Measurements from ENCODE around the gene NEURL1.

NEURL1 gene

DNA sequence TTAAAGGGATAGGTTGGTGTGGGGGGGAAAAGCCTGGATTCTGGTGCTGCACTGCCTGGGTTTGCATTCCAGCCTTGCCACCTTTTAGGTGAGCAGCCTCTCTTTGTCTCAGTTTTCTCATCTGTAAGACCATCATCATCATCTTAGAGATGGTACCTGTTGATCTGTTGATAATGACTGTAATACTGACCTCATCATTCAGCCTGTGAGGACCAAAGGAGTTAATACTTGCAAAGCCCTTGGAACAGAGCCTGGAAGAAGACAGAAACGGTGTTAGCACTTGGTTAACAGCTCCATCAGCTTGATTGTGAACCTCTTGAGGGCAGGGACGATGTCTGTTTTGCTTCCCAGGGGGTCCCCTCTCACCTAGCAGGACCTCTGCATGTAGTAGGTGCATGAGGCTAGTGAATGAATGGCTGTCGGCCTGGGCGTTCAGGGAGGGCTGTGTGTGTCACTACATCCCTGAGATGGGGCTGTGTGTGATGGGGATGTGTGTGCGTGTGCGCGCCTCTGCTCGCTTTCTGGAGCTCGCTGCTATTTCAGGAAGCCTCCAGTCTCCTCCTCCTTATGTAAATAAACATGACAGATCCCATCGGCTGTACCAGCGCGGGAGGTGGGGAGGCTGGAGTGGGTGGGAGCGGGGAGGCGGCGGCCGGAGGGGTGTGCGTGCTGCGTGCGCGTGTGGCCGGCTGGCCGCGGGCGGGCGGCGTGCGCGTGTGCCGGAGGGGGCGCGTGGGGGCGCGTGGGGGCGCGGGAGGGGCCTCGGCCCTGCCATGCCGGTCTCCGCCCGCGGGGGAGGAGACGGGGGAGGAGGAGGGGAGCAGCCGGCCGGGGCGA lies 61.2 kb downstream of the NEURL1 start:
- H3K27me3 ChIP-seq (ENCODE audit: insufficient read depth, low read length): peaks cover 24% of the 10 kb centered on the region
- H3K27ac ChIP-seq (ENCODE audit: low read length): no peak overlapping the region
- H3K36me3 ChIP-seq (ENCODE audit: insufficient read depth, low read depth, low read length): no peaks in the 10 kb centered on the region
- no peaks in the 10 kb centered on the region for H3K9me3 ChIP-seq (ENCODE audit: insufficient read depth, low read depth, low read length)
- H3K4me3 ChIP-seq (ENCODE audit: low read length): peak overlapping the region; percentile 56; the same call in 1 of the 2 replicates
- H3K9ac ChIP-seq (ENCODE audit: low read depth, low read length): no peak overlapping the region
- H3K4me1 ChIP-seq (ENCODE audit: insufficient read depth, low read length): no peaks in the 10 kb centered on the region

DNA sequence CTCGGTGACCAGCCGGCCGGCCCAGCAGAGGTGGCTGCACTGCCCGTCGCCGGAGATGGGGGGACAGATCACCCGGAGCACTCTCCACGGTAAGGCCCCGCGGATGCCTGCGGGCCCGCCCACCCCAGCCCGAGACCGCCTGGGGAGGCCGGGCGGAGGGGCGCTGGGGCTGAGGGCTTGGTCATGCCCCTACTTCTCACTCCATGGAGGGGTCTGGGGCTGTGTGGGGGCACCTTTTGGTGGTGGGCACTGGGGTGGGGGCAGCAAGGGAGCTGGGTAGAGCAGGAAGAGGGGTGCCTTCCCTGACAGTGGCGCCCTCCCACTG lies 61.8 kb downstream of the NEURL1 start:
- Histone ChIP-seq H3K9ac (ENCODE audit: low read depth, low read length) (no peak overlapping the region), H3K27ac (ENCODE audit: low read length) (no peak overlapping the region), H3K9me3 (ENCODE audit: insufficient read depth, low read depth, low read length) (no peaks in the 10 kb centered on the region), H3K4me1 (ENCODE audit: insufficient read depth, low read length) (no peaks in the 10 kb centered on the region), H3K4me3 (ENCODE audit: low read length) (peak overlapping the region; percentile 56; the same call in 1 of the 2 replicates), H3K36me3 (ENCODE audit: insufficient read depth, low read depth, low read length) (no peaks in the 10 kb centered on the region), H3K27me3 (ENCODE audit: insufficient read depth, low read length) (peaks cover 24% of the 10 kb centered on the region)

DNA sequence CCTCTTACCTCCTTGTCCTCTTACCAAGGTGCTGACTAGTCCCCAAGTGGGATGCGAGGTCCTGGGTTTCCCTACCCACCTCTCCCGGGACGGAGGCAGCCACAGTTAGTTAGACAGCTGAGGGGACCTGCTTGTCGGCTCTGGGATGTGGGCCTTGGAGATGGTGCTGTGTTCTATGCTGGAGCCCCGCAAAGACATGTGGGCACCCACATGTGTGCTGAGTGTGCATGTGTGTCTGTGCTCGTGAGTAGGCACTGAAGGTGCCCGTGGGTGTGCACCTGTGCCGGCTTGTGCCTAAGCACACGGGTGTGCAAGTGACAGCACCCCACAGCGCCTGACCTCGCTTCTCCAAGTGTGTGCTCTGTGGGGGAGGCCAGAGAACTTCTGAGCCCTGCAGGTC lies 62.2 kb downstream of the NEURL1 start:
- no peaks in the 10 kb centered on the region for H3K36me3 ChIP-seq (ENCODE audit: insufficient read depth, low read depth, low read length)
- H3K27me3 ChIP-seq (ENCODE audit: insufficient read depth, low read length): peaks cover 24% of the 10 kb centered on the region
- H3K9me3 ChIP-seq (ENCODE audit: insufficient read depth, low read depth, low read length): no peaks in the 10 kb centered on the region
- H3K4me3 ChIP-seq (ENCODE audit: low read length): peak overlapping the region; percentile 56; the same call in 1 of the 2 replicates
- H3K27ac ChIP-seq (ENCODE audit: low read length): no peak overlapping the region
- no peak overlapping the region for H3K9ac ChIP-seq (ENCODE audit: low read depth, low read length)
- H3K4me1 ChIP-seq (ENCODE audit: insufficient read depth, low read length): no peaks in the 10 kb centered on the region

DNA sequence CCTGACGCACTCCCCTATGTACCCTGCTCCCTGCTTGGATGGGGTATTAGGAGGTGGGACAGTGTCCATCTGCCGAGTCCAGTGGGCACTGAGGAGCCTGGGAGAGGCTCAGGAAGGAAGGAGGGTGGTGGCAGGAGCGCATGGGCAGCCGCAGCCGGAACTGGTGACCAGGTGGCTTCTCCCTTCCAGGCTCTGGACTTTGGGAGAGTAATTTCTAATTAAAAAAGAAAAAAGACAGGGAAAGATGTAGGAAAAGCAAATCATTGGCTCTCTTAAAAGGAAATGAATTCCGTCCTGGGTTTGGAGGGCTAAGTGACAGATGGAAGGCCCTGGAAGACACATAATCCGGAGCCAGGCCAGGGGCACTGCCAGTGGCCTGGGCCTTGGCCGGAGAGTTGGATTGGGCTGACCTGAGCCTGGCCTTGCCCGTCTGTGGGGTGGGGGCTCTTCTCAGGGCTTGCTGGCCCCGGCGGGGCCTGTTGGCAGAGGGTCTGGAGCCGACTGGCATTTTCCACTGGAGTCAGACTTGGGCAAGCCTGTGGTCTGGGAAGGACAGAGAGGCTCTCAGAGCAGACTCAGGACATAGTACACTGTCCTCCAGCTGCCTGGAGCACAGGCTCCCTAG lies 63.0 kb downstream of the NEURL1 start:
- H3K27me3 ChIP-seq (ENCODE audit: insufficient read depth, low read length): peaks cover 24% of the 10 kb centered on the region
- no peak overlapping the region for H3K9ac ChIP-seq (ENCODE audit: low read depth, low read length)
- H3K27ac ChIP-seq (ENCODE audit: low read length): no peak overlapping the region
- no peaks in the 10 kb centered on the region for H3K36me3 ChIP-seq (ENCODE audit: insufficient read depth, low read depth, low read length)
- no peaks in the 10 kb centered on the region for H3K9me3 ChIP-seq (ENCODE audit: insufficient read depth, low read depth, low read length)
- no peak overlapping the region for H3K4me3 ChIP-seq (ENCODE audit: low read length)
- no peaks in the 10 kb centered on the region for H3K4me1 ChIP-seq (ENCODE audit: insufficient read depth, low read length)

DNA sequence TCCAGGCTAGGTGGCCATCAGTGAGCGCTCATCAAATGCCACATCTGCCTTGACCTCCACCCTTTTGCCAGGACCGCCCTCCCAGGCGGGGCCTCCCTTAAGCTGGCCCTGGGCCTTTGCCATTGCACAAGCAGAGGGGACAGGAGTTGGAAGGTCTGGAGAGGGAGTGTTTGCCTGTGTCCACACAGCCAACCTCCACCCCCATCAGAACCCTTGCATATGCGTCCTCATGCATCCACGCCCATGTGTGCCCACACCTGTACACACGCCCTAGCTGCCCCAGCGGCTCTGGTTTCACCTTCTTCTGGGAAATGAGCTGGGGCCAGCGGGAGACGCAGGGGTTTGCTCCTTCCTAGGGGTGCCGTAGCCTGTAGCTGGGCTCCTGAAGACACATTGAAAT lies 64.0 kb downstream of the NEURL1 start:
- Histone ChIP-seq H3K4me3 (ENCODE audit: low read length) (no peak overlapping the region), H3K9me3 (ENCODE audit: insufficient read depth, low read depth, low read length) (no peaks in the 10 kb centered on the region), H3K4me1 (ENCODE audit: insufficient read depth, low read length) (no peaks in the 10 kb centered on the region), H3K27ac (ENCODE audit: low read length) (no peak overlapping the region), H3K27me3 (ENCODE audit: insufficient read depth, low read length) (peaks cover 24% of the 10 kb centered on the region), H3K9ac (ENCODE audit: low read depth, low read length) (no peak overlapping the region), H3K36me3 (ENCODE audit: insufficient read depth, low read depth, low read length) (no peaks in the 10 kb centered on the region)

DNA sequence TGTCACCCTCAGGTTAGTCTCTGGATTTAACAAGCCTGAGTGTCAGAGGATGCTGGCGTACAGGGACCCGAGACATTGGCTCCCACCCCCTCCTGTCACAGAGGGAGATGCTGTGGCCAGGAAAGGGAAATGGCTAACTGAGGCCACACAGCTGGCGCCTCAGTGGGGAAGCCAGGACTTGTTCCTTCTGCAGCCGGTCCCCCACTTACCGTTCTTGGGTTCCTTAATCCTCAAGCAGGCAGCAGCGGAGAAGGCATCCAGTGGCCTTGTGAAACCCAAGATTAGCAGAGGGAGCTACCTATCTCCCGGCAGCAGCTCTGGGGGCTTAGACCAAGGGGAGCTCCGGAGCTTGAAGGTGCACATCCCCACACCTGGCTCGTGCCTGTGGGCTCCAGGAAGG lies 65.4 kb downstream of the NEURL1 start:
- peaks cover 20% of the 10 kb centered on the region for H3K27me3 ChIP-seq (ENCODE audit: insufficient read depth, low read length)
- H3K36me3 ChIP-seq (ENCODE audit: insufficient read depth, low read depth, low read length): no peaks in the 10 kb centered on the region
- H3K4me3 ChIP-seq (ENCODE audit: low read length): no peak overlapping the region
- H3K27ac ChIP-seq (ENCODE audit: low read length): no peak overlapping the region
- H3K4me1 ChIP-seq (ENCODE audit: insufficient read depth, low read length): no peaks in the 10 kb centered on the region
- no peaks in the 10 kb centered on the region for H3K9me3 ChIP-seq (ENCODE audit: insufficient read depth, low read depth, low read length)
- H3K9ac ChIP-seq (ENCODE audit: low read depth, low read length): no peak overlapping the region

DNA sequence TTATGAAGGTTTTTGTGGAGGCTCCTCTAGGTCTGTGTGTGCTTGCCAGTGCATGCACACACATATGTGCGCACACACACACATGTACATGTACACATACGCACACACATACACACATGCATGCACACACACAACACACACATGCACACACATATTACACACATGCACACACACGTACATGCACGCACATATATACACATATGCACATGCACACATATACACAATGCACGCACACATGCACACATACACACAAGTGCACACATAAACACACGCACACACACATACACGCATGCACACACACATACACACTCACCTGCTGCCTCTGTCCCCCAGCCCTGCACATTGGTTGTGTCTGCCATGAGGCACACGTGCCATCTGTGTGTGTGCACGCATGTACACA lies 66.3 kb downstream of the NEURL1 start:
- Histone ChIP-seq H3K27ac (ENCODE audit: low read length) (no peak overlapping the region), H3K9me3 (ENCODE audit: insufficient read depth, low read depth, low read length) (no peaks in the 10 kb centered on the region), H3K36me3 (ENCODE audit: insufficient read depth, low read depth, low read length) (no peaks in the 10 kb centered on the region), H3K27me3 (ENCODE audit: insufficient read depth, low read length) (peaks cover 12% of the 10 kb centered on the region), H3K4me3 (ENCODE audit: low read length) (no peak overlapping the region), H3K9ac (ENCODE audit: low read depth, low read length) (no peak overlapping the region), H3K4me1 (ENCODE audit: insufficient read depth, low read length) (no peaks in the 10 kb centered on the region)

DNA sequence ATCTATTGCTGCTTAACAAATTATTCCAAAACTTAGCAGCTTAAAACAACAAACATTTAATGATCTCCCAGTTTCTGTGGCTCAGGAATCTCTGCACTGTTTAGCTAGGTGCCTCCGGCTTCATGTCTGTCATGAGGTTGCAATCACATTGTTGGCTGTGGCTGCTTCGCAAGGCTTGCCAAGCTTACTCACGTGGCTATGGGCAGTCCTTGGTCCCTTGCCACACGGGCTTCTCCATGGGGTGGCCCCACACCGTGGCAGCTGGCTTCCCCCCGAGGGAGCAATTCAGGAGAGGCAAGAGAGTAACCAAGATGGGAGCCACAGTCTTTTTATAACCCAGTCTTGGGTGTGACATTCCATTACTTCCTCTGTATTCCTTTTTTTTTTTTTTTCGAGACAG lies 67.4 kb downstream of the NEURL1 start:
- H3K27me3 ChIP-seq (ENCODE audit: insufficient read depth, low read length): peaks cover 5% of the 10 kb centered on the region
- no peaks in the 10 kb centered on the region for H3K9me3 ChIP-seq (ENCODE audit: insufficient read depth, low read depth, low read length)
- H3K27ac ChIP-seq (ENCODE audit: low read length): no peak overlapping the region

DNA sequence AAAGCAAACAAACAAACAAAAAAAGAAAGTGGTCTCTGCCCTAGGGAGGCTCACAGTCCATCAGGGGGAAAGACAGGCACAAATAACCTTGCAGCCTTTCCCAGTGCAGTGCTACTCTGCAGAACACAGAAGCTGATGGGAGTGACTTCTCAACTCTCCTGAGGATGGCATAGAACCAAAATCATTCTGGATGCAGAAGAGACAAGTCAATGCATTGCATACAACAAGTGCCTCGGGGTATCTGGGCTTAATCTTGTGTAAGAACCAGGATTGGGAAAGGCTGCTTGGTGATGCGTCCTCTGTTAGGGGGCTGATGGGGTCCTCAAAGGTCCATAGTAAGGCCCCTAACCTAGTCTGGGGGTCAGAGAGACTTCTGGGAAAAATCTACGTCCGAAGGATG lies 68.9 kb downstream of the NEURL1 start:
- no peaks in the 10 kb centered on the region for H3K27me3 ChIP-seq (ENCODE audit: insufficient read depth, low read length)
- no peaks in the 10 kb centered on the region for H3K9me3 ChIP-seq (ENCODE audit: insufficient read depth, low read depth, low read length)
- H3K4me3 ChIP-seq (ENCODE audit: low read length): no peak overlapping the region
- no peak overlapping the region for H3K9ac ChIP-seq (ENCODE audit: low read depth, low read length)
- no peaks in the 10 kb centered on the region for H3K36me3 ChIP-seq (ENCODE audit: insufficient read depth, low read depth, low read length)
- H3K27ac ChIP-seq (ENCODE audit: low read length): no peak overlapping the region
- H3K4me1 ChIP-seq (ENCODE audit: insufficient read depth, low read length): no peaks in the 10 kb centered on the region

More for the DNA sequence above, 67.4 kb downstream of the NEURL1 start:
- Histone ChIP-seq H3K4me1 (ENCODE audit: insufficient read depth, low read length) (no peaks in the 10 kb centered on the region), H3K36me3 (ENCODE audit: insufficient read depth, low read depth, low read length) (no peaks in the 10 kb centered on the region), H3K4me3 (ENCODE audit: low read length) (no peak overlapping the region), H3K9ac (ENCODE audit: low read depth, low read length) (no peak overlapping the region)

DNA sequence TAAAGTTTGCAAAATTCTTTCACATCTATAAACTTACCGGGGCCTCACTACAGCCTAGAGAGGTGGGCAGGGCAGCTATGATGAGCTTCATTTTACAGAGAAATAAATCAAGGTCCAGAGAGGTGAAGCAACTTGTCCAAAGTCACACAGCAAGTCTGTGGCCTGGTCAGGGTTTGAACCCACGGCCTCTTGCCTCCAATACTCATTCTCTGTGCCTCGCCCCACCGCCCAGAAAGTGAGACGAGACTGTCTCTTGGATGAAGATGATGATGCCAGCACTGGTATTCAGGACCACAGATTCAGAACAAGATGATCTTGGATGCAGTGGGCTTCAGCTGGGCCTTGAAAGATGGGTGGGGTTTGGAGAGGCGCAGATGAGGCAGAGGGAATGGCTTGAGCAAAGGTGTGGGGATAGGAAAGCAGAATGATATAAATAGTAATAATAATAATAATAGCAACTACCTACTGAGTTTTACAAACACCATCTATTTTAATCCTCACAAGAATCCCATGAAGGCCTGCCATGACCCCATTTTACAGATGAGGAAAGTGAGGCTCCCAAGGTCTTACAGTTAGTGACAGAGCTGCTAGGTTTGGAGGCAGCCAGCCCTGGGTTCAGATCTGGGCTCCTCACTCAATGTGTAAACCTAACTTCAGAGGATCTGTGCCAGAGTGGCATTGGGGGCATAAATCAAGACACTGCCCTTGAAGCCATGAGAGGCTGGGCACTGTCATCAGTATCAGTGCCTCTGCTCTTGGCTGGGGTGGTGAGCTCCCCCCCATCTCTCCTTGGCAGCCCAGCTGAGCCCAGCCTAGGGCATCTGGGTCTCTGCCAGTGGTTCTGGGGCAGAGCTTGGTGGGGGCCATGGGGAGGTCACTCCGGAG lies 70.0 kb downstream of the NEURL1 start:
- H3K9ac ChIP-seq (ENCODE audit: low read depth, low read length): no peak overlapping the region

DNA sequence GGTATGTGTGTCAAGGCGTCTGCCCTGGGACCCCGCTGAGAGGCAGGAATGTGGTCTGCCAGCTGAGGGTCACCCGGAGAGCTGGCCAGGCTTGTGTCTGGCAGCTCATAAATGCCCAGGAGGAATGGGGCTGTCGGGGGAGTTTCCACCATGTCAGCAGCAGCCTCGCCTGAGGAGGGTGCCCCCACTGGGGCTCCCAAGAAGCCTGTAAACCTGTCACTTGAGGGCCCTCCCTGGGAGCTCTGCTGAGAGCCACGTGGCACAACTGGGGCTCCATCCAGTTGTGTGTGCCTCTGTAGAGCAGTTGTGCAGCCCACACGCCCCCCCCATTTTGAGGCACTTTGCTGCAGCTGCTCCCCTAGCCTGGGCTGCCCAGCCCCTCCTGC lies 70.6 kb downstream of the NEURL1 start:
- Histone ChIP-seq H3K27me3 (ENCODE audit: insufficient read depth, low read length) (no peaks in the 10 kb centered on the region), H3K9me3 (ENCODE audit: insufficient read depth, low read depth, low read length) (no peaks in the 10 kb centered on the region)

More for the DNA sequence above, 70.0 kb downstream of the NEURL1 start:
- no peaks in the 10 kb centered on the region for H3K36me3 ChIP-seq (ENCODE audit: insufficient read depth, low read depth, low read length)
- no peaks in the 10 kb centered on the region for H3K4me1 ChIP-seq (ENCODE audit: insufficient read depth, low read length)
- H3K4me3 ChIP-seq (ENCODE audit: low read length): no peak overlapping the region
- H3K27me3 ChIP-seq (ENCODE audit: insufficient read depth, low read length): no peaks in the 10 kb centered on the region
- no peaks in the 10 kb centered on the region for H3K9me3 ChIP-seq (ENCODE audit: insufficient read depth, low read depth, low read length)
- H3K27ac ChIP-seq (ENCODE audit: low read length): no peak overlapping the region

More for the DNA sequence above, 70.6 kb downstream of the NEURL1 start:
- Histone ChIP-seq H3K9ac (ENCODE audit: low read depth, low read length) (no peak overlapping the region), H3K4me3 (ENCODE audit: low read length) (no peak overlapping the region), H3K36me3 (ENCODE audit: insufficient read depth, low read depth, low read length) (no peaks in the 10 kb centered on the region), H3K27ac (ENCODE audit: low read length) (no peak overlapping the region), H3K4me1 (ENCODE audit: insufficient read depth, low read length) (no peaks in the 10 kb centered on the region)
